Right renal cortex interstitium (tissue), 3 donors: Measurements from ENCODE around the gene TIE1. TPM values are rescaled to one million over a fixed set of nuclear protein-coding genes. Genes with fewer than 3 reads are reported as not detected.

ENCODE experiments used
- polyA plus RNA-seq, 3 donors: library from polyadenylated mRNA; unstranded; fragments of 120-200 nt; gene quantifications; one replicate each; pipeline ENCODE4 v1.2.1, GENCODE V29; 2013; ENCODE audit not compliant: insufficient read length in 3 of 3

Gene TIE1
- polyA plus RNA-seq, 3 donors = 42.6 to 51.4 (median 44.6) TPM

Other genes starting within 250 kb of the TIE1 start
- gene EBNA1BP2, start 128.7 kb upstream of the TIE1 start, polyA plus RNA-seq = 10 to 100 TPM; 74.4 to 81.7 (median 77.5) TPM
- gene CFAP57, start 128.7 kb upstream of the TIE1 start, polyA plus RNA-seq = 1 to 10 TPM; 2.7 to 3.6 (median 3.1) TPM
- gene TMEM125, start 31.0 kb upstream of the TIE1 start, polyA plus RNA-seq = 10 to 100 TPM; 13.6 to 15.9 (median 13.7) TPM
- 10 to 100 TPM; 25.6 to 27.8 (median 26.5) TPM for gene C1orf210, start 15.4 kb upstream of the TIE1 start, polyA plus RNA-seq
- gene MPL, start 36.8 kb downstream of the TIE1 start, polyA plus RNA-seq = under 1 TPM; 0.50 to 0.87 (median 0.55) TPM
- gene CDC20, start 58.0 kb downstream of the TIE1 start, polyA plus RNA-seq = 10 to 100 TPM; 37.6 to 40.6 (median 38.2) TPM
- gene ELOVL1, start 67.0 kb downstream of the TIE1 start, polyA plus RNA-seq = 10 to 100 TPM; 78.1 to 90.0 (median 89.8) TPM
- gene MED8, start 88.8 kb downstream of the TIE1 start, polyA plus RNA-seq = 10 to 100 TPM; 40.0 to 41.5 (median 40.0) TPM
- gene SZT2, start 88.9 kb downstream of the TIE1 start, polyA plus RNA-seq = 10 to 100 TPM; 15.9 to 17.9 (median 16.7) TPM
- gene HYI, start 152.9 kb downstream of the TIE1 start, polyA plus RNA-seq = 10 to 100 TPM; 32.8 to 35.4 (median 33.4) TPM
- gene PTPRF, start 229.9 kb downstream of the TIE1 start, polyA plus RNA-seq = 100 to 1,000 TPM; 219 to 247 (median 227) TPM